ENCODE results near the gene MYZAP.

GRCh38 chr15:57726411-57726810, 134.7 kb downstream of the MYZAP start:
- TF ChIP-seq, protein P1, sequence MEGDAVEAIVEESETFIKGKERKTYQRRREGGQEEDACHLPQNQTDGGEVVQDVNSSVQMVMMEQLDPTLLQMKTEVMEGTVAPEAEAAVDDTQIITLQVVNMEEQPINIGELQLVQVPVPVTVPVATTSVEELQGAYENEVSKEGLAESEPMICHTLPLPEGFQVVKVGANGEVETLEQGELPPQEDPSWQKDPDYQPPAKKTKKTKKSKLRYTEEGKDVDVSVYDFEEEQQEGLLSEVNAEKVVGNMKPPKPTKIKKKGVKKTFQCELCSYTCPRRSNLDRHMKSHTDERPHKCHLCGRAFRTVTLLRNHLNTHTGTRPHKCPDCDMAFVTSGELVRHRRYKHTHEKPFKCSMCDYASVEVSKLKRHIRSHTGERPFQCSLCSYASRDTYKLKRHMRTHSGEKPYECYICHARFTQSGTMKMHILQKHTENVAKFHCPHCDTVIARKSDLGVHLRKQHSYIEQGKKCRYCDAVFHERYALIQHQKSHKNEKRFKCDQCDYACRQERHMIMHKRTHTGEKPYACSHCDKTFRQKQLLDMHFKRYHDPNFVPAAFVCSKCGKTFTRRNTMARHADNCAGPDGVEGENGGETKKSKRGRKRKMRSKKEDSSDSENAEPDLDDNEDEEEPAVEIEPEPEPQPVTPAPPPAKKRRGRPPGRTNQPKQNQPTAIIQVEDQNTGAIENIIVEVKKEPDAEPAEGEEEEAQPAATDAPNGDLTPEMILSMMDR (IDR thresholded peaks at IDR 0.05) = no peak
- TF ChIP-seq EP300 (IDR thresholded peaks at IDR 0.05) (no peak), POLR2A (IDR thresholded peaks at IDR 0.05) (no peak)

All from sigmoid colon (tissue), 4 donors.